HL-60 (cell line): ENCODE data around the gene PHF21A.
A peak's percentile ranks its signal among the peaks of the same experiment; 100 is the strongest.

Experiments
- DNase-seq, 2 experiments: peaks; one replicate each; pipeline ENCODE4 v3.0.0-alpha.2; 2010 to 2020; ENCODE audit warnings: low read depth in 1 of 2, low spot score in 1 of 2
- H3K27ac ChIP-seq: fragments of 250-450 bp; sonication (Bioruptor Pico); replicated peaks from 2 replicates; pipeline ENCODE4 v1.5.1; 2020; ENCODE audit warnings: mild to moderate bottlenecking, moderate library complexity
- H3K27me3 ChIP-seq: fragments of 250-450 bp; sonication (Bioruptor Pico); 2 replicates; pipeline ENCODE4 v1.5.1; 2021; ENCODE audit warnings: mild to moderate bottlenecking, moderate library complexity; ENCODE audit not compliant: insufficient read depth, poor library complexity, severe bottlenecking
- H3K4me3 ChIP-seq: replicated peaks from 2 replicates; pipeline ENCODE4 v1.5.1; 2011; ENCODE audit warnings: mild to moderate bottlenecking, control low read depth, low read length; ENCODE audit not compliant: insufficient read depth
- CTCF ChIP-seq: IDR thresholded peaks from one replicate; pipeline ENCODE4 v1.5.1; 2011; ENCODE audit warnings: low read length, control low read depth, inconsistent platforms; ENCODE audit not compliant: insufficient read depth
- GABPA ChIP-seq: IDR thresholded peaks from 2 replicates; pipeline ENCODE4 v1.6.1; 2012; ENCODE audit warnings: low read depth
- POLR2AphosphoS5 ChIP-seq: IDR thresholded peaks from 2 replicates; pipeline ENCODE4 v1.6.1; 2012; ENCODE audit warnings: low read depth
- SPI1 ChIP-seq: IDR thresholded peaks from 2 replicates; pipeline ENCODE4 v1.6.1; 2012; ENCODE audit warnings: low read depth, mild to moderate bottlenecking, borderline replicate concordance
- TF ChIP-seq, protein P1 (sequence below): IDR thresholded peaks from 2 replicates; pipeline ENCODE4 v1.6.1; 2012; ENCODE audit warnings: low read depth; ENCODE audit not compliant: insufficient replicate concordance

The PHF21A gene

DNA sequence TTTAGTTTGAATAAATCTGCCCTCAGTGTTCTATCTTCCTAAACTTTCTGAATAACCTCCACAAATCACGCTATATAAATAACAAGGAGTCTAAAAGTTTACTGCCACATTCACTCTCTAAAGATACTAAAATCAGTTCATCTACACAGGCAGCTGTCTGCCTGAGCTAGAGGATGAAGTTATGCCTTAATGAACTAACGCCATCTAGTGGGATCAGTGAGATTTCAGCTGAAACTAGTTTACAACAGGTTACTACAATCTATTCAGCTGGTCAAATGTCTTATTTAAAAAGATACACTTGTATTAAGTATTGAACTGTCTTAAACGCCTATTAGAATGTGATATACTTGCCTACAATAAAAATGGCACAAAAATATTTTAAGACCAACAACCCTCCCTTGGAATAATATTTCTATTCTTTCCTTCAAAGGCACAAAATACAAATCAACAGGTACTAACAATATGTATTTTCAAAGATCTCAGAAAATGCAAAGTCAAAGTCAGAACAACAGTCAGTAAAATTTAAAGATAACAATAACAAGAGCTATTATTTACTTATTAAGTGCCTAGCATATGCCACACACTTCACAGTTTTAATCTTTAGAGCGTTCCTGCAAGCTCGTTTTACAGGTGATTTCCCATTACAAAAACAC, 114.7 kb downstream of the PHF21A start:
- Histone ChIP-seq H3K4me3 (no peak overlapping the region), H3K27ac (no peak overlapping the region), H3K27me3 (no peaks in the 10 kb centered on the region)
- TF ChIP-seq CTCF (peak; percentile 30), GABPA (no peak)
- peak in 1 of 2 experiments; percentile 54 for DNase-seq

DNA sequence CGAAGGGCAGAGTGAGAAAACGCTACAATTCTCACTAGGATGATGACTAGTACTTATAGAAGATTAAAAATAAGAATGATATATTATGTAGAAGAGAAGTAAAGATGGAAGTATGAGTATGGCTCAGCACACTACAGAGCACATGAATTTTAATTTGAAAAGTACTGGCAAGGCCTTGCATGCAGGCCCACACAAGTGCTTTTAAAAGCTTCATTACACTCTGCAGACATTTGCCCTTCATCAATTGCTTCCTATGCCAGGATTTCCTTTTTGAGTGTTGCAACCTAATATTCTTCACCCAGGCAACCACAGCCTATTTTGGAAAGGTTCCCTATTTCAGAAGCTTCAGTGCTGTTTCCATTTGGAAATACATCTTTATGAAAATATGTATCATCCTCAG, 117.7 kb downstream of the PHF21A start:
- peak overlapping the region; percentile 42 for H3K27ac ChIP-seq
- TF ChIP-seq, protein P1, sequence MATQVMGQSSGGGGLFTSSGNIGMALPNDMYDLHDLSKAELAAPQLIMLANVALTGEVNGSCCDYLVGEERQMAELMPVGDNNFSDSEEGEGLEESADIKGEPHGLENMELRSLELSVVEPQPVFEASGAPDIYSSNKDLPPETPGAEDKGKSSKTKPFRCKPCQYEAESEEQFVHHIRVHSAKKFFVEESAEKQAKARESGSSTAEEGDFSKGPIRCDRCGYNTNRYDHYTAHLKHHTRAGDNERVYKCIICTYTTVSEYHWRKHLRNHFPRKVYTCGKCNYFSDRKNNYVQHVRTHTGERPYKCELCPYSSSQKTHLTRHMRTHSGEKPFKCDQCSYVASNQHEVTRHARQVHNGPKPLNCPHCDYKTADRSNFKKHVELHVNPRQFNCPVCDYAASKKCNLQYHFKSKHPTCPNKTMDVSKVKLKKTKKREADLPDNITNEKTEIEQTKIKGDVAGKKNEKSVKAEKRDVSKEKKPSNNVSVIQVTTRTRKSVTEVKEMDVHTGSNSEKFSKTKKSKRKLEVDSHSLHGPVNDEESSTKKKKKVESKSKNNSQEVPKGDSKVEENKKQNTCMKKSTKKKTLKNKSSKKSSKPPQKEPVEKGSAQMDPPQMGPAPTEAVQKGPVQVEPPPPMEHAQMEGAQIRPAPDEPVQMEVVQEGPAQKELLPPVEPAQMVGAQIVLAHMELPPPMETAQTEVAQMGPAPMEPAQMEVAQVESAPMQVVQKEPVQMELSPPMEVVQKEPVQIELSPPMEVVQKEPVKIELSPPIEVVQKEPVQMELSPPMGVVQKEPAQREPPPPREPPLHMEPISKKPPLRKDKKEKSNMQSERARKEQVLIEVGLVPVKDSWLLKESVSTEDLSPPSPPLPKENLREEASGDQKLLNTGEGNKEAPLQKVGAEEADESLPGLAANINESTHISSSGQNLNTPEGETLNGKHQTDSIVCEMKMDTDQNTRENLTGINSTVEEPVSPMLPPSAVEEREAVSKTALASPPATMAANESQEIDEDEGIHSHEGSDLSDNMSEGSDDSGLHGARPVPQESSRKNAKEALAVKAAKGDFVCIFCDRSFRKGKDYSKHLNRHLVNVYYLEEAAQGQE = no peak
- TF ChIP-seq POLR2AphosphoS5 = no peak
- peak; percentile 93 for TF ChIP-seq GABPA
- TF ChIP-seq SPI1 = no peak
- peak in 1 of 2 experiments; percentile 47 for DNase-seq

DNA sequence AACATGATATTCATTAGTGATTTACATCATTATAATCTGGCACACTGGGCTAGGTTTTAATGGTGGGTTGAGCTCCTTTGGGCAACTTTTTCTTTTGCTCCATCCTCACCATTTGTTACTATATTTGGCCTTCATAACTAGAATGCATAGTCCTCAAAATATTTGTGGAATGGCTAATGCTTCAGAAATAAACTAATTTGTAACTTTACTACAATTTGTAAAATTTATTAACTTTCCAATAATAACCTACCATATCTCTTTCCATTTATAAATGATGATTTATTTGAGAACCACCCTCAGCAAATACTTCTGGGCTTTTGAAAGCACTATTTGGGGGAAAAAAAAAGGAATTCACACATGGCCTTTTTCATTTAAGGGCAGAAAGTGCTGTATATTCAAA, 119.1 kb downstream of the PHF21A start:
- Histone ChIP-seq H3K4me3 (no peak overlapping the region), H3K27ac (no peak overlapping the region), H3K27me3 (no peaks in the 10 kb centered on the region)
- no peak for DNase-seq
- TF ChIP-seq POLR2AphosphoS5 (no peak), CTCF (no peak), GABPA (no peak), SPI1 (no peak)
- TF ChIP-seq, protein P1 = no peak

More for the DNA sequence above, 117.7 kb downstream of the PHF21A start:
- Histone ChIP-seq H3K27me3 (no peaks in the 10 kb centered on the region), H3K4me3 (no peak overlapping the region)

DNA sequence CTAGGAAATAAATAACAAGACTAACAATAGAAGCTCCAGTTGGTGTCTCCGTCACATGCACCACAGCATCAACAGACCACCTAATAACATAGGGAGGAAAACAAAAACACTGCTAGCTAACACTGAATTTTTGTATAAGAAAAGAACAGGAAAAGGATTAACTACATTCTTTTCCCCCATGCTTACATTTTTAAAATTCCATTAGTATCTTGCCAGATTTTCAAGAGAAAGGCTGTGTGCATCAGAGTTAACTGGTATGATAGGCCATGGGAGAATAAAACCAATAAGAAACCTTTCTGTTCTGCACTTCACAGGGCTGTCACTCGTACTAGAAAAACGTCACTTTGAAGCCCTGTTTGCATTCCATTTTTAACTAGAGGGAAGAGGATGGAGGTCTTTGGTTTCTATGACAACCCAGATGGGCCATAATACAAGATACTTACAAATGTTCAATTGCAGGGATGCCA, 119.8 kb downstream of the PHF21A start:
- no peak for TF ChIP-seq GABPA
- H3K27ac ChIP-seq = no peak overlapping the region
- no peaks in the 10 kb centered on the region for H3K27me3 ChIP-seq
- no peak overlapping the region for H3K4me3 ChIP-seq
- DNase-seq = no peak

DNA sequence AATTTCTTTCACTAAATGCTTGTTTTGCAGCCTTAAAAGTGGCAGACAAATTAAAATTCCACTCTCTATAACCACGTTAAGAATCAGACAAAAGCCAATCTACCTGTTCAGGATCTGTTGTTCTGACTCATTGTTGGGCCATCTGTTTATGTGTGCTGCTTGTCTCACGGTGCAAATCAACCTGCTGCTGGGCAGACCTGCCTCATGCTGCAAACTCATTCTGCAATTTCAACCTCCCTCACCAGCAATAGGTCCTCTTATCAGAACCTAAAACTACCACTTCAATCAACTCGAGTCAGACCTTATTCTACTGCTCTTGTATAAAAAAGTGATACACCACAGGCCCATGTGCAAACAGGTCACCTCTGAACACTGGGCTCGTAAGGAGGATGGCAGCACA, 123.7 kb downstream of the PHF21A start:
- Histone ChIP-seq H3K27ac (no peak overlapping the region), H3K27me3 (no peaks in the 10 kb centered on the region), H3K4me3 (no peak overlapping the region)
- TF ChIP-seq, protein P1 = no peak
- TF ChIP-seq CTCF (no peak), SPI1 (no peak), POLR2AphosphoS5 (no peak), GABPA (no peak)
- no peak for DNase-seq
